GM12801 (cell line): ENCODE results near the gene URB1.

Experiments
- CTCF ChIP-seq: IDR thresholded peaks from one replicate; pipeline ENCODE4 v1.5.1; 2011; ENCODE audit warnings: control low read depth; ENCODE audit not compliant: insufficient read length; ENCODE audit errors: extremely low read depth

Gene URB1

GRCh38 chr21:32325706-32326105 lies 67.1 kb downstream of the URB1 start:
- no peak for TF ChIP-seq CTCF

GRCh38 chr21:32322676-32323075 lies 70.1 kb downstream of the URB1 start:
- no peak for TF ChIP-seq CTCF

GRCh38 chr21:32322103-32322502 lies 70.7 kb downstream of the URB1 start:
- no peak for TF ChIP-seq CTCF

GRCh38 chr21:32321480-32321879 lies 71.3 kb downstream of the URB1 start:
- TF ChIP-seq CTCF = no peak

DNA sequence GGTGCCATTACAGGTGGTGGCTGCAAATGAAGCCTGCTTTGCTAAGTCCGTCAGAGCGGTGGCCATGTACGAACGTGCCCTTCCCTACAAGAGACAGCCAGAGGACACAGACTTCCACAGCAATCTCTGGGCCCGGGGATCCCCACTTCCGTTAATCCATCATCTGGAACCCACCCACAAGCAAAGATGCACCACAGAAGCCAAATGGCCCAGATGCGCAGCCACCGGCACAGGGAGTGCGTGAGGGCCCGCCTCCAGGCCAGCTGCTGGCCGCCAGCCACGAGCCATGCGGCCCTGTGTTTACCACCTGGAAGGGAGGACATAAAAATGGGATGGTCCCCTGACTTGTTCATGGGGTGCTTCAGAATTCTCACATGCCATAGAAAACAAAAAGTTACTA lies 72.1 kb downstream of the URB1 start:
- TF ChIP-seq CTCF = no peak

GRCh38 chr21:32320059-32320458 lies 72.8 kb downstream of the URB1 start:
- no peak for TF ChIP-seq CTCF

DNA sequence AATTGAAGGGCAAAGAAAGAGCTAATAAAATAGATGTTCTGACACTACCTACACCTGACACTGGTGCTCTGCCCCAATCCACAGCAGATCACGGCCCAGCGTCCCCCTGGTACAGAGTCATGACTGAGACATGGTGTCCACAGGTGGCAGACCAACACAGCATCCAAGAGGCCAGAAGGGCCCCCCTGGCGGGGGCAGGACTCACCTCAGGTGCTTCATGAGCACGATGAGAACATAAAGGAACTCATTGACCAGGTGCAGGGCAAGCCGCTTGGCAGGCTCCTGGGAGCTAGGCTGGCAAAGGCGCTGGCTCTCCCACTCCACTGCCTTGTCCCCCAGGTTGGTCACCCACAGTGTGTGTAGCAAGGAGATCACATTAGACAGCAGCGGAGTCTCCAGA lies 73.8 kb downstream of the URB1 start:
- no peak for TF ChIP-seq CTCF

GRCh38 chr21:32317726-32318125 lies 75.1 kb downstream of the URB1 start:
- no peak for TF ChIP-seq CTCF
